ENCODE results near the gene FBLN2.

Gene FBLN2

GRCh38 chr3:13582366-13583250 is 33.7 kb downstream of the FBLN2 start:
- DNase-seq (ENCODE audit: low read depth): no peak

GRCh38 chr3:13583251-13584180 is 34.6 kb downstream of the FBLN2 start:
- no peak for DNase-seq (ENCODE audit: low read depth)

- DNase-seq (ENCODE audit: low read depth): no peak
Observed at GRCh38 chr3:13584427-13584891, 35.5 kb downstream of the FBLN2 start.

GRCh38 chr3:13584901-13585300 is 36.0 kb downstream of the FBLN2 start:
- no peak for DNase-seq (ENCODE audit: low read depth)

- no peak for DNase-seq (ENCODE audit: low read depth)
Observed at GRCh38 chr3:13587442-13587841, 38.5 kb downstream of the FBLN2 start.

- no peak for DNase-seq (ENCODE audit: low read depth)
Observed at GRCh38 chr3:13588221-13588701, 39.3 kb downstream of the FBLN2 start.

- DNase-seq (ENCODE audit: low read depth): no peak
Observed at GRCh38 chr3:13588993-13589392, 40.1 kb downstream of the FBLN2 start.

GRCh38 chr3:13590841-13591520 is 42.1 kb downstream of the FBLN2 start:
- DNase-seq (ENCODE audit: low read depth): no peak

- no peak for DNase-seq (ENCODE audit: low read depth)
Observed at GRCh38 chr3:13593615-13594014, 44.7 kb downstream of the FBLN2 start.

- DNase-seq (ENCODE audit: low read depth): no peak
Observed at GRCh38 chr3:13594146-13594545, 45.2 kb downstream of the FBLN2 start.

- DNase-seq (ENCODE audit: low read depth): no peak
Observed at GRCh38 chr3:13594991-13595421, 46.1 kb downstream of the FBLN2 start.

- DNase-seq (ENCODE audit: low read depth): no peak
Observed at GRCh38 chr3:13595485-13595884, 46.6 kb downstream of the FBLN2 start.

GRCh38 chr3:13596426-13597205 is 47.7 kb downstream of the FBLN2 start:
- no peak for DNase-seq (ENCODE audit: low read depth)

GRCh38 chr3:13597661-13598060 is 48.7 kb downstream of the FBLN2 start:
- DNase-seq (ENCODE audit: low read depth): no peak

- DNase-seq (ENCODE audit: low read depth): no peak
Observed at GRCh38 chr3:13598201-13598600, 49.3 kb downstream of the FBLN2 start.

- no peak for DNase-seq (ENCODE audit: low read depth)
Observed at GRCh38 chr3:13598926-13599886, 50.3 kb downstream of the FBLN2 start.

GRCh38 chr3:13599887-13600450 is 51.0 kb downstream of the FBLN2 start:
- no peak for DNase-seq (ENCODE audit: low read depth)

- no peak for DNase-seq (ENCODE audit: low read depth)
Observed at GRCh38 chr3:13600950-13601691, 52.2 kb downstream of the FBLN2 start.

- DNase-seq (ENCODE audit: low read depth): no peak
Observed at GRCh38 chr3:13601692-13602080, 52.8 kb downstream of the FBLN2 start.
